OCI-LY1 (cell line): ENCODE results near the gene TAF4.

Experiments
- H2AFZ ChIP-seq: fragments of 200-600 bp; sonication (generic), shearing (Covaris generic); 2 replicates; pipeline ENCODE4 v1.6.0; 2014; ENCODE audit warnings: antibody characterized with exemption, mild to moderate bottlenecking, low read length
- H3F3A ChIP-seq: fragments of 200-600 bp; sonication (generic), shearing (Covaris generic); 2 replicates; pipeline ENCODE4 v1.6.0; 2014; ENCODE audit warnings: mild to moderate bottlenecking, antibody characterized with exemption, low read length, moderate library complexity; ENCODE audit not compliant: insufficient read depth
- H3K27ac ChIP-seq: fragments of 200-600 bp; sonication (generic); 2 replicates; pipeline ENCODE4 v1.5.1; 2014; ENCODE audit warnings: low read length, mixed run types, mild to moderate bottlenecking, low read depth; ENCODE audit not compliant: poor library complexity, severe bottlenecking
- H3K27me3 ChIP-seq: fragments of 200-600 bp; sonication (generic); 2 replicates; pipeline ENCODE4 v1.6.0; 2014; ENCODE audit warnings: antibody characterized with exemption, mild to moderate bottlenecking, low read length, moderate library complexity; ENCODE audit not compliant: insufficient read depth
- H3K36me3 ChIP-seq: fragments of 200-600 bp; sonication (generic); 2 replicates; pipeline ENCODE4 v1.6.1; 2014; ENCODE audit warnings: mild to moderate bottlenecking, antibody characterized with exemption, low read length, moderate library complexity, mixed read lengths; ENCODE audit not compliant: insufficient read depth
- H3K4me1 ChIP-seq: fragments of 200-600 bp; sonication (generic); 2 replicates; pipeline ENCODE4 v1.5.1; 2014; ENCODE audit warnings: mild to moderate bottlenecking, low read length, moderate library complexity; ENCODE audit not compliant: insufficient read depth, severe bottlenecking
- H3K4me2 ChIP-seq: fragments of 200-600 bp; sonication (generic), shearing (Covaris generic); 2 replicates; pipeline ENCODE4 v1.6.1; 2014; ENCODE audit warnings: low read length
- H3K4me3 ChIP-seq: fragments of 200-600 bp; sonication (generic); 2 replicates; pipeline ENCODE4 v1.5.1; 2014; ENCODE audit warnings: low read length, low read depth, mild to moderate bottlenecking, mixed read lengths; ENCODE audit not compliant: poor library complexity, severe bottlenecking
- H3K79me2 ChIP-seq: fragments of 200-600 bp; shearing (Covaris generic); 2 replicates; pipeline ENCODE4 v1.6.1; 2016; ENCODE audit warnings: mixed run types, low read length, mixed read lengths; ENCODE audit not compliant: insufficient read depth
- H3K9ac ChIP-seq: fragments of 200-600 bp; sonication (generic), shearing (Covaris generic); 2 replicates; pipeline ENCODE4 v1.6.1; 2014; ENCODE audit warnings: mild to moderate bottlenecking, low read length, mixed read lengths
- H3K9me2 ChIP-seq: fragments of 200-600 bp; sonication (generic), shearing (Covaris generic); 2 replicates; pipeline ENCODE4 v1.6.1; 2014; ENCODE audit warnings: low read depth, mild to moderate bottlenecking, low read length, mixed read lengths
- H3K9me3 ChIP-seq: fragments of 200-600 bp; shearing (Covaris generic); 2 replicates; pipeline ENCODE4 v1.6.1; 2014; ENCODE audit warnings: low read length, mixed read lengths
- H4K20me1 ChIP-seq: fragments of 200-600 bp; sonication (generic), shearing (Covaris generic); 2 replicates; pipeline ENCODE4 v1.6.0; 2016; ENCODE audit warnings: mild to moderate bottlenecking, low read length; ENCODE audit not compliant: insufficient read depth
- EZH2 ChIP-seq: fragments of 200-600 bp; sonication (generic), shearing (Covaris generic); IDR thresholded peaks from 2 replicates; pipeline ENCODE4 v1.8.0; 2017; ENCODE audit warnings: borderline replicate concordance, mixed run types, mild to moderate bottlenecking, antibody characterized with exemption, low read length, moderate library complexity, mixed read lengths
- TF ChIP-seq, protein P1 (sequence below): fragments of 200-600 bp; sonication (generic), shearing (Covaris generic); IDR thresholded peaks from 2 replicates; pipeline ENCODE4 v1.5.1; 2017; ENCODE audit warnings: mild to moderate bottlenecking, antibody characterized with exemption, low read length, moderate library complexity, mixed read lengths

TAF4 gene

DNA sequence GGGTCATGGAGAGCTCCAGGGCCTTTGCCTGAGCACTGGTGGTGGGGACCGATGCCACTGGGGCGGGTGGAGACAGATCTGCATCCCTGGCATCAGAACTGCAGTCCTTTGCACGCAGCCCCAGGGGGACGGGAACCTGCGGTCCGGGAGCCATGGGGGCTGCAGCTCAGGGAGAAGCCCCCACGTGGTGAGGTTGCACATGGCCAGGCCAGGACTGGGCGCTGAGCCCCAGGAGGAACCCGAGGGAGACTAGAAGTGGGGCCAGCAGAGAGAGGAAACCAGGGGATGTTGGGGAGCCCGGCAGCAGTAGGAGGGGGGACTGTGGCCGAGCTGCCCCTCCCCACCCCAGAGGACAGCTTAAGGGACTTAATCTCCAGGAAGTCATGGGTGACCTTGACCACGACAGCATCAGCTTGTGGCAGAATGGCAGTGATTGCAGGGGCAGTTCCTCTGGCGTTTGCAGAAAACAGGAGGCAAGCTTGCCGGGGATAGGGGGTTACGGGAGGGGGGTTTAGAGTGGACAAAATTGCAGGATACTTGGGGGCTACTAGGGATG, 38.6 kb upstream of the TAF4 start:
- no peak overlapping the region for H2AFZ ChIP-seq
- no peaks in the 10 kb centered on the region for H3K4me1 ChIP-seq
- no peaks in the 10 kb centered on the region for H4K20me1 ChIP-seq
- no peak overlapping the region for H3K9ac ChIP-seq
- H3K4me2 ChIP-seq: no peak overlapping the region
- no peaks in the 10 kb centered on the region for H3K36me3 ChIP-seq
- no peaks in the 10 kb centered on the region for H3K79me2 ChIP-seq
- peaks cover 17% of the 10 kb centered on the region for H3K9me3 ChIP-seq
- no peak overlapping the region for H3K4me3 ChIP-seq
- TF ChIP-seq, protein P1, sequence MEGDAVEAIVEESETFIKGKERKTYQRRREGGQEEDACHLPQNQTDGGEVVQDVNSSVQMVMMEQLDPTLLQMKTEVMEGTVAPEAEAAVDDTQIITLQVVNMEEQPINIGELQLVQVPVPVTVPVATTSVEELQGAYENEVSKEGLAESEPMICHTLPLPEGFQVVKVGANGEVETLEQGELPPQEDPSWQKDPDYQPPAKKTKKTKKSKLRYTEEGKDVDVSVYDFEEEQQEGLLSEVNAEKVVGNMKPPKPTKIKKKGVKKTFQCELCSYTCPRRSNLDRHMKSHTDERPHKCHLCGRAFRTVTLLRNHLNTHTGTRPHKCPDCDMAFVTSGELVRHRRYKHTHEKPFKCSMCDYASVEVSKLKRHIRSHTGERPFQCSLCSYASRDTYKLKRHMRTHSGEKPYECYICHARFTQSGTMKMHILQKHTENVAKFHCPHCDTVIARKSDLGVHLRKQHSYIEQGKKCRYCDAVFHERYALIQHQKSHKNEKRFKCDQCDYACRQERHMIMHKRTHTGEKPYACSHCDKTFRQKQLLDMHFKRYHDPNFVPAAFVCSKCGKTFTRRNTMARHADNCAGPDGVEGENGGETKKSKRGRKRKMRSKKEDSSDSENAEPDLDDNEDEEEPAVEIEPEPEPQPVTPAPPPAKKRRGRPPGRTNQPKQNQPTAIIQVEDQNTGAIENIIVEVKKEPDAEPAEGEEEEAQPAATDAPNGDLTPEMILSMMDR: no peak
- no peak for TF ChIP-seq EZH2
- H3K9me2 ChIP-seq: no peaks in the 10 kb centered on the region
- no peaks in the 10 kb centered on the region for H3F3A ChIP-seq
- peaks cover 8% of the 10 kb centered on the region for H3K27me3 ChIP-seq
- no peak overlapping the region for H3K27ac ChIP-seq

DNA sequence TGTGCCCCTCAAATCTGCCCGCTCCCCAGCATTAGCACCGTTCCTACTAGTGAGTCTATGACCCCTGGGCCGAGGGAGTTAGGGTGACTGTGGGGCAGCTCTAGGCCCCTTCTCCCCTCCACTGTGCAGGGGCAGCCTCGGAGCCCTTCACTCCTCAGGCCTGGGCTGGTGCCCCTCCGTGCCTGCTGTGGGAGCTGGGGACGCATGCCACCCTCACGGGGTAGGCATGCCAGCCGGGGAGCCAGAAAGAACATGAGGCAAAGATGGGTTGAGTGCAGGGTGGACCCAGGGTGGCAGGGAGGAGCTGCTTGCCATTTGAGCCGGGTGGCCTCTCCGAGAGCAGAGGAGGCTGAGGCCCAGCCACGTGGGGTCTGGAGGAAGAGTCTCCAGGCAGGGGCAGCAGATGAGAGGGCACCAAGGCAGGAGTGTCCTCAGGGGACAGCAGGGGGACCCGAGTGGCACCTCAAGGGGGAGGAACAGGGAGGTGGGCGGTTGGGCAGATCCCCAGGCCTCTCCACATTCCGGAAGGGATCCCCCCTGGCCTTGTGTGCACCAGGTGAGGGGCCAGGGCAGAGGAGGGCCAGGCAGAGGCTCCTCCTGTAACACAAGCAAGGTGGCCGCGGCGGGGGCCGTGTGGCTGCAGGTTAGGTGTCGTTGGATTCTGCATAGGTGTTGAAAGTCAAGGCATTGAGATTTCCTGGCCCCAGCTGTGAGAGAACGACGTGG, 38.0 kb upstream of the TAF4 start:
- Histone ChIP-seq H3K79me2 (no peaks in the 10 kb centered on the region), H2AFZ (no peak overlapping the region), H3K27ac (no peak overlapping the region), H3K4me2 (no peak overlapping the region), H3F3A (no peaks in the 10 kb centered on the region), H3K9me2 (no peaks in the 10 kb centered on the region), H3K27me3 (peaks cover 8% of the 10 kb centered on the region), H3K9ac (no peak overlapping the region), H3K4me3 (no peak overlapping the region), H4K20me1 (no peaks in the 10 kb centered on the region), H3K36me3 (no peaks in the 10 kb centered on the region), H3K4me1 (no peaks in the 10 kb centered on the region), H3K9me3 (peaks cover 10% of the 10 kb centered on the region)
- TF ChIP-seq, protein P1: no peak
- no peak for TF ChIP-seq EZH2

DNA sequence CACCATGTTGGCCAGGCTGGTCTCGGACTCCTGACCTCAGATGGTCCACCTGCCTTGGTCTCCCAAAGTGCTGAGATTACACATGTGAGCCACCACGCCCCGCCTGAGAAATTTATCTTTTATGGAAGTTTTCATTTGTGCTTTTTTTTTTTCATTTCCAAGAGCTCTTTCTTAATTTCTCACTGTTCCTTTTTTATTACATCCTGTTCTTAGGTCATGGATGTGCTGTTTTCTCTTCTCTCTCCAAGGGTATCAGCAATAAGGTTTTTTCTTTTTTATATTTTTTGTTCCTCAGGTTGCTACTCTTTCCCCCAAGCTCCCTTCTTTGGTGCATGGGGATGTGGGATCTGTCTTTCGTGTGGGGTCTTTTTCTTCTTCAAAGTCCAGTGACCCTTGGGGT, 35.4 kb upstream of the TAF4 start:
- Histone ChIP-seq H3K4me2 (no peak overlapping the region), H3K79me2 (no peaks in the 10 kb centered on the region), H4K20me1 (no peaks in the 10 kb centered on the region), H3K36me3 (no peaks in the 10 kb centered on the region), H3K4me3 (no peak overlapping the region), H2AFZ (no peak overlapping the region), H3K9me3 (no peaks in the 10 kb centered on the region), H3K9me2 (no peaks in the 10 kb centered on the region), H3K9ac (no peak overlapping the region), H3F3A (no peaks in the 10 kb centered on the region), H3K4me1 (no peaks in the 10 kb centered on the region), H3K27me3 (peaks cover 8% of the 10 kb centered on the region), H3K27ac (no peak overlapping the region)
- TF ChIP-seq EZH2: no peak
- TF ChIP-seq, protein P1: no peak
